Fibroblast of lung (primary cell): Measurements from ENCODE around the gene CLEC16A.

Source experiments
- EZH2 ChIP-seq: IDR thresholded peaks from 2 replicates; pipeline ENCODE4 v1.5.1; 2012; ENCODE audit warnings: low read length, control low read depth, mild to moderate bottlenecking; ENCODE audit errors: missing control alignments
- TF ChIP-seq, protein P1 (sequence below), 2 donors: IDR thresholded peaks in 1 of 2; conservative IDR thresholded peaks in 1 of 2; 1 replicate in 1 of 2; 2 replicates in 1 of 2; pipeline ENCODE4 v1.5.1; 2011 to 2012; ENCODE audit warnings: low read length in 2 of 2, control low read depth in 1 of 2, inconsistent platforms in 1 of 2, low read depth in 1 of 2, mild to moderate bottlenecking in 1 of 2

DNA sequence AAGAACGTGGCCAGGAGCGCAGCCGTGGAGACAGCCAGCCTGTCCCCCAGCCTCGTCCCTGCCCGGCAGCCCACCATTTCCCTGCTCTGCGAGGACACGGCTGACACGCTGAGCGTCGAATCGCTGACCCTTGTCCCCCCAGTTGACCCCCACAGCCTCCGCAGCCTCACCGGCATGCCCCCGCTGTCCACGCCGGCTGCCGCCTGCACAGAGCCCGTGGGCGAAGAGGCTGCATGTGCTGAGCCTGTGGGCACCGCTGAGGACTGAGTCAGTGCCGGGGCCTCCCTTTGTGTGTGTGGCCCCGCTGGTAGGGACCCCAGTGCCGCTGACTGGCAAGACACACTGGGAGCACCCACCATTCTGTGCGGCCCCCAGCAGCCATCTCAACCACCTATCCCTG lies 234.1 kb downstream of the CLEC16A start:
- TF ChIP-seq, protein P1, sequence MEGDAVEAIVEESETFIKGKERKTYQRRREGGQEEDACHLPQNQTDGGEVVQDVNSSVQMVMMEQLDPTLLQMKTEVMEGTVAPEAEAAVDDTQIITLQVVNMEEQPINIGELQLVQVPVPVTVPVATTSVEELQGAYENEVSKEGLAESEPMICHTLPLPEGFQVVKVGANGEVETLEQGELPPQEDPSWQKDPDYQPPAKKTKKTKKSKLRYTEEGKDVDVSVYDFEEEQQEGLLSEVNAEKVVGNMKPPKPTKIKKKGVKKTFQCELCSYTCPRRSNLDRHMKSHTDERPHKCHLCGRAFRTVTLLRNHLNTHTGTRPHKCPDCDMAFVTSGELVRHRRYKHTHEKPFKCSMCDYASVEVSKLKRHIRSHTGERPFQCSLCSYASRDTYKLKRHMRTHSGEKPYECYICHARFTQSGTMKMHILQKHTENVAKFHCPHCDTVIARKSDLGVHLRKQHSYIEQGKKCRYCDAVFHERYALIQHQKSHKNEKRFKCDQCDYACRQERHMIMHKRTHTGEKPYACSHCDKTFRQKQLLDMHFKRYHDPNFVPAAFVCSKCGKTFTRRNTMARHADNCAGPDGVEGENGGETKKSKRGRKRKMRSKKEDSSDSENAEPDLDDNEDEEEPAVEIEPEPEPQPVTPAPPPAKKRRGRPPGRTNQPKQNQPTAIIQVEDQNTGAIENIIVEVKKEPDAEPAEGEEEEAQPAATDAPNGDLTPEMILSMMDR (conservative IDR thresholded peaks at IDR 0.05 in 1 of 2, IDR thresholded peaks at IDR 0.05 in 1 of 2; ENCODE audit: low read depth in 1 of 2, low read length in 2 of 2), result no peak
- no peak for TF ChIP-seq EZH2
